ENCODE measurements around the gene PELO.
A peak's percentile ranks its signal among the peaks of the same experiment; 100 is the strongest.

The PELO gene

GRCh38 chr5:52772668-52773067 is 15.0 kb upstream of the PELO start:
- no peak for DNase-seq

GRCh38 chr5:52773342-52773741 is 14.4 kb upstream of the PELO start:
- no peak for DNase-seq

- DNase-seq: no peak
These were observed 13.7 kb upstream of the PELO start for GRCh38 chr5:52774005-52774410.

- no peak for DNase-seq
These were observed 11.6 kb upstream of the PELO start for GRCh38 chr5:52776116-52776515.

GRCh38 chr5:52777186-52777585 is 10.5 kb upstream of the PELO start:
- no peak for DNase-seq

- DNase-seq: no peak
These were observed 8.9 kb upstream of the PELO start for GRCh38 chr5:52778781-52779180.

GRCh38 chr5:52779213-52779612 is 8.5 kb upstream of the PELO start:
- DNase-seq: no peak

GRCh38 chr5:52783226-52783959 is 4.3 kb upstream of the PELO start:
- no peak for DNase-seq

- DNase-seq: no peak
These were observed 3.0 kb upstream of the PELO start for GRCh38 chr5:52784737-52785136.

- no peak for DNase-seq
These were observed 1.3 kb upstream of the PELO start for GRCh38 chr5:52786391-52786790.

- no peak for DNase-seq
These were observed 642 bp upstream of the PELO start for GRCh38 chr5:52786949-52787599.

GRCh38 chr5:52788505-52788821 is 747 bp downstream of the PELO start:
- DNase-seq: no peak

GRCh38 chr5:52789378-52789777 is 1.7 kb downstream of the PELO start:
- DNase-seq: no peak

- DNase-seq: no peak
These were observed 2.1 kb downstream of the PELO start for GRCh38 chr5:52789851-52790250.

GRCh38 chr5:52791366-52791765 is 3.6 kb downstream of the PELO start:
- DNase-seq: no peak

- no peak for DNase-seq
These were observed 6.8 kb downstream of the PELO start for GRCh38 chr5:52794519-52794918.

- no peak for DNase-seq
These were observed 8.3 kb downstream of the PELO start for GRCh38 chr5:52796031-52796430.

- DNase-seq: no peak
These were observed 8.9 kb downstream of the PELO start for GRCh38 chr5:52796516-52797103.

GRCh38 chr5:52798938-52799337 is 11.2 kb downstream of the PELO start:
- no peak for DNase-seq

- DNase-seq: no peak
These were observed 11.8 kb downstream of the PELO start for GRCh38 chr5:52799358-52799982.

GRCh38 chr5:52799983-52800393 is 12.3 kb downstream of the PELO start:
- DNase-seq: peak; percentile 71

- peak; percentile 12 for DNase-seq
These were observed 12.9 kb downstream of the PELO start for GRCh38 chr5:52800394-52801213.

- DNase-seq: no peak
These were observed 13.6 kb downstream of the PELO start for GRCh38 chr5:52801329-52801728.
